Stimulated activated CD4-positive, alpha-beta T cell treated with anti-CD3 and anti-CD28 coated beads, Interleukin-2, amount 100 ng/mL, for 24 hours (primary cell): Measurements from ENCODE around the gene PSMD9.

ENCODE experiments used
- DNase-seq, 2 donors: peaks; one replicate each; pipeline ENCODE4 v3.0.0-alpha.2; 2020

The PSMD9 gene

DNA sequence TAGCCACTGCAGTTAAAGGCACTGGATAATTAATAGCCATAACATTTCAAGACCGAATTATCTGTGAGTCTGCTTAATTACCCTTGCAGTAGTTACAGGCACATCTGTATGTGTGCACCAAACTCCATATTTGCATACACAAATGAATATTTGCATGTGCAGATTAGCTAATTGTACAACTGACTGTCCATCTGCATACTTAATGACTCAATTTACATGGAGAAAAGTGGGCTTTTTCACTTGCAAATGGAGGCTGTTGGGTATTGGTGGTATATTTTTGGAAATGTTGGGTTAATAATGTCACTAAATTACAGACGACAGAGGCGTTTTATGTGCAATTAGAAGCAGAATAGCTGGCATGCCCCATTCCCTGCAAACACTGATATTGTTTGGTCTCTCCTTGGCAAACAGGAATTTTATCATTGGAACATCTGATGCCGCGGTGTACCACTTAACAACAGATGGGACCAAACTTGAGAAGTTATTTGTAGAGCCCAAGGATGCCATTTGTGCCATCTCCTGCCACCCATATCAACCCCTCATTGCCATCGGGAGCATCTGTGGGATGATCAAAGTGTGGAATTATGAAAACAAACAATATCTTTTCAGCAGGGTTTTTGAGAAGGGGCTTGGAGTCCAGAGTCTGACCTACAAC lies 69.4 kb downstream of the PSMD9 start:
- no peak for DNase-seq

GRCh38 chr12:121958541-121959240 lies 70.1 kb downstream of the PSMD9 start:
- DNase-seq: no peak

DNA sequence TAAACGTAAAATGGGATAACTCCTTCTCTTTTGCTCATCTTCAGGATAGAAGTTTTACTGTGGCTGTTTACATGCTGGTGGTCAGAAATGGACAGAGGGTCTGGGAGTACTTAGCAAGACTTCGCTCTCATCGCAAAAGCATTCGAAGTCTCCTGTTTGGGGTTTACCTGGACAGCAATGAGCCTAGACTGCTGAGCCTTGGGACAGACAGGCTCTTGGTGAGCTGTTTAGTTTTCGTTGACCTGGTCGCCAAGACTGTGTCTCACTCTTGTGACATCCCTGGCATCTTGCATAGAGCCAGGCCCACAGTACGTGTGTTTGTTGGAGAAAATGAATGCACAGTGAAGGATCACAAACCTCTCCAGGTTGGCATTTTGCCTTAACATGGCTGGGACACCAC lies 72.0 kb downstream of the PSMD9 start:
- no peak for DNase-seq

DNA sequence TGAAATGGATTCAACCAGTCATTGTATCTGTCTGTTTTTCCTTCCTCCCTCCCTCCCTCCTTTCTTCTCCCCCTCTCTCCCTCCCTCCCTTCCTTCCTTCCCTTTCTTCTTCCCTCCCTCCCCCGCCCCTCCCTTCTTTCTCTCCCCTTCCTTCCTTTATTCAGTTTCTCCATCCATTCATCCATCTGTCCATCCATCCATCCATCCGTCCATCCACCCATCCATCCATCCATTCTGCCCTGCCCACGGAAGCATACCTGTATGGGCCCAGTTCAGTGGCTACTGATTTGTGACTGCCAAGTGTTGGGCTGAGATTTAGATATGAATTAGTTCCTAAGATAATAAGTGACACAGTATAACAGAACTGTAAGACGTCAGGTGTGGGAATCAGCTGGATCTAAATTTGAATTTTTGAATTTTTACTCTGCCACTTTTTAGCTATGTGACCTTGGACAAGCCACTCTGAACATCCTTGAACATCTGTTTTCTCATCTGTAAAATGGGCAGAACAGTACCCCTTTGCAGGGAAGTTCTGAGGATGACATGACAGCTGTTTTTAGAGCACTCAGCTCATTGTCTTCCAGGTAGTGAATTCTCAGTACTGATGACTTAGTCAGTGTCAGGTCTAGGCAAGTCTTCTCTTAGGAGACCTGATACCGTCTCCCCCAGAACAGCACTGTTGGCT lies 72.7 kb downstream of the PSMD9 start:
- DNase-seq: no peak

GRCh38 chr12:121963341-121964018 lies 74.9 kb downstream of the PSMD9 start:
- no peak for DNase-seq

DNA sequence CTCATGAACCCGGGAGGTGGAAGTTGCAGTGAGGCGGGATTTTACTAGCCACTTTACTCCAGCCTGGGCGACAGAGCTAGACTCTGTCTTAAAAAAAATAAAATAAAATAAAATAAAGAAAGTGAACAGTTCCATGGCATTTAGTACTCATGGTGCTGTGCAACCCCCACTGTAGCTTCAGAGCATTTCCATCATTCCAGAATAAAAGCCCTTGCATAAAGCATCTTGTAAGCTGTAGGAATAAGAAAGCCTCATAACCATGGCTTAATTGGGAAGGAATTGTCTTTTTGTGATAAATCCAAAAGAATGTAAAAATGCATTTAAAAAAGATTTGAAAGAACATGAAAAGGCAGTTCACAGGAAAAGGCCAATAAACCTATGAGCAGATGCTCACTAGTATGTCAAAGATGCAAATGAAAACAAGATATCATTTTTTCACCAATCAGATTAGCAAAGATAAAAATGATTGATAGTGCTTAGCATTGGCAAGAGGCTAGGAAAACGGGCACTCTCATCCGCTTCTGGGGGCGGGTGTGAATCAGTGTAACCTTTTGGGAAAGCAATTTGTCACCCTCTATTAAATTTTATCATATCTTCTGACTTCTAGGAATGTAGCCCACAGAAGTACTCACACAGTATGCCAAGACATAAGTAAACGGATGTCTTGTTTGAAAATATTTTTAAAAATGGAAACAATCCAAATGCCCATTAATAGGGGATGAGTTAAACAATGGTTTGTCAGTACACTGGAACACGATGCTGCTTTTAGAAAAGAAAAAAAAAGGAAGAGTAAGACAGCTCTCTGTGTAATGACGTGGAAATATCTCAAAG lies 76.4 kb downstream of the PSMD9 start:
- DNase-seq: no peak

- DNase-seq: no peak
Measured at GRCh38 chr12:121966959-121967358, 78.4 kb downstream of the PSMD9 start.
